ENCODE data around the gene IQSEC1. TPM values are rescaled to one million over a fixed set of nuclear protein-coding genes. Genes with fewer than 3 reads are reported as not detected.

Gene IQSEC1
- total and polyA plus RNA-seq, 10 of the 15 experiments (the other 5 are each of a cell fraction or from before 2014, with no cell fraction given): 0.92 to 55.2 (median 8.5) TPM

DNA sequence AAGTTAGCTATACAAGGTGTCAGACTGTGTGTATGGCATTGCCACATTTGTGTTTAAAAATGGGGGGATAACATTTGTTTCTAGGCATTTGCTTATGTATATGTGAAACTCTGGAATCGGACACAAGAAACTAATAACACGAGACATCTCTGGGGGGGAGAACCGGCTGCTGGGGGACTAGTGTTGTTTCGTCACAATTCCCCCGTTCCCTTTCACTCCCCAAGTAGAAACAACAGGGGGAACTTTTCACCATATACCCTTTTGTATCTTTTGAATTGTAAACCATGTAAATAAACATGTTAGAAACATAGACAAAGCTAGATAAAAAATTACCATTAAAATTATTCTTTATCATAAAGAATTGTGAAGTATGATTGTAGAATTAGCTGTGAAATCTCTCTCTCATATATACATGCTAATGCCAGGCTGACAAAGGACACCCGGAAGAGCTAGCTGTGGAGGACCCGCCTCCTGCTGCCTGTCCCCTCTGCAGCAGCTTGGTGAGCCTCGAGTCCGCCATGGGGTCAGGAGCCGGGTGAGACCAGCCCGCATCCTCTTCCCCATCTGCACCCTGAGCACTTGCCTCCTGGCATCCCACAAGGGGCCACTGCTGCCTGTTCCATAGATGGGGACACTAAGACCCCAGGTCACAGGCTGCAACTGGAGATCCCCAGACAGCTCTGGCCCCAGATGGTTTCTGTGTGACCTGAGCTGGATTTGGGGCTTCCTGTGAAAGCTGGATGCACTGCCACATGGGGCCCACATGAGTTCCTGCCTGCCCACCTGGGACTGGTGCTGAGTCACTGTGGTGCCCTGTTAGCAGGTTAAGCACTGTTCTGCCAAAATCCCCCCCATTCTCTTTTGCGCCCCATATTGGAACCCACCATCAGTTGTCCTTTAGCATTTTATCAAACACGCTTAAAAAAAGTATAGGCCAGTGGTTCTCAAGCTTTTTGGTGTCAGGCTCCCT lies 91.6 kb downstream of the IQSEC1 start:
- H4K20me1 ChIP-seq (ENCODE audit: control insufficient read depth, insufficient read depth): no peaks in the 10 kb centered on the region; the same call in none of the 2 replicates
- H3K79me2 ChIP-seq (ENCODE audit: control insufficient read depth, insufficient read depth, low read length): peaks cover 19% of the 10 kb centered on the region
- TF ChIP-seq TCF3 (IDR thresholded peaks at IDR 0.05; ENCODE audit: borderline replicate concordance, insufficient read depth, low read depth, low read length): no peak
- no peak for TF ChIP-seq CHD1 (IDR thresholded peaks at IDR 0.05; ENCODE audit: low read depth, low read length)
- no peak for TF ChIP-seq ZZZ3 (IDR thresholded peaks at IDR 0.05; ENCODE audit: control insufficient read depth, insufficient read length, low read depth)
- no peak for TF ChIP-seq IRF3 (IDR thresholded peaks at IDR 0.05)
- no peak for TF ChIP-seq CREM (IDR thresholded peaks at IDR 0.05; ENCODE audit: low read depth)
- TF ChIP-seq HDAC6 (IDR thresholded peaks at IDR 0.05; ENCODE audit: unreplicated experiment): no peak
- no peak for TF ChIP-seq FOXK2 (IDR thresholded peaks at IDR 0.05)
- no peak for TF ChIP-seq YY1 (IDR thresholded peaks at IDR 0.05; ENCODE audit: low read depth, low read length)
- no peak overlapping the region for H3K27ac ChIP-seq (ENCODE audit: control insufficient read depth, insufficient read depth)
- intact Hi-C loops (cut with micrococcal nuclease; ENCODE audit: unreplicated experiment) (loop anchor here (10.0 kb wide), 1 partner anchor 117 kb away; no protein-coding TSS in a partner anchor), in situ Hi-C loops (cut with MboI) (no loop called here)
- SMC1A ChIA-PET (ENCODE audit: uncharacterized antibody, unreplicated experiment): interaction anchor here (0.6 to 1.7 kb wide), 6 partner anchors 8 to 65 kb away, joined by 3 to 4 read pairs (median 3); no protein-coding TSS in a partner anchor
- H3K9me3 ChIP-seq (replicated peaks; ENCODE audit: control insufficient read depth, insufficient read depth, low read length): no peaks in the 10 kb centered on the region
- RAD21 ChIA-PET (ENCODE audit: unreplicated experiment): interaction anchor here (0.7 to 1.7 kb wide), 3 partner anchors 8 to 28 kb away, joined by 3 to 4 read pairs (median 3); no protein-coding TSS in a partner anchor
- no peak for FAIRE-seq
- H3K36me3 ChIP-seq (ENCODE audit: control insufficient read depth in 2 of 2, insufficient read depth in 2 of 2, low read length in 1 of 2): peaks cover 0 to 8% of the 10 kb centered on the region in 2 experiments; a peak in 2 of 4 replicates
- peaks cover 28% of the 10 kb centered on the region for H3K4me1 ChIP-seq (ENCODE audit: control insufficient read depth, insufficient read depth, low read length)
- H3K9ac ChIP-seq (ENCODE audit: control insufficient read depth, insufficient read depth, low read length): no peak overlapping the region
- BruUV-seq (replicated peaks): TSS peak; percentile 25
- CTCF ChIA-PET: interaction anchor here (0.9 to 6.6 kb wide), 12 partner anchors 9 to 140 kb away, joined by 3 to 44 read pairs (median 4); partner anchors contain the start of gene RPL32
- H3K4me2 ChIP-seq (ENCODE audit: control insufficient read depth, insufficient read depth): no peak overlapping the region
- H3K27me3 ChIP-seq (replicated peaks in 1 of 2; ENCODE audit: control insufficient read depth in 2 of 2, insufficient read depth in 2 of 2, low read length in 1 of 2): no peaks in the 10 kb centered on the region
- no peak overlapping the region for H2AFZ ChIP-seq (ENCODE audit: control insufficient read depth, low read depth, low read length)
- WGBS (ENCODE audit: insufficient coverage, insufficient replicate concordance, low lambda C conversion rate, missing lambda C conversion rate): 46% methylated on average over 13 of the region's 13 CpGs
- POLR2A ChIA-PET: interaction anchor here (2.4 kb wide), 1 partner anchor 30 kb away, joined by 10 read pairs; no protein-coding TSS in a partner anchor
- DNase-seq (ENCODE audit: low read depth, low spot score): no peak
- ATAC-seq: peak; percentile 54
- H3K4me3 ChIP-seq: no peak overlapping the region

Measured in GM12878 (cell line).